Heart right ventricle (tissue), 16 donors: Measurements from ENCODE around the gene NCL. TPM values are rescaled to one million over a fixed set of nuclear protein-coding genes. Genes with fewer than 3 reads are reported as not detected.
"Not testable (repeated sequence)": the region's sequence is repeated elsewhere in the genome, so short reads cannot be mapped to it uniquely, and the experiment has no call there.

Source experiments
- ATAC-seq, 8 donors: fragments of 200-7000 bp; cut with Tn5 transposase; one replicate each; pipeline ENCODE4 v1.9.1; 2020; ENCODE audit warnings: mild to moderate bottlenecking in 8 of 8, moderate library complexity in 8 of 8, moderate number of reproducible peaks in 1 of 8
- DNase-seq, 2 donors: peaks; one replicate each; pipeline ENCODE4 v3.0.0-alpha.2; 2020
- H3K27ac ChIP-seq, 10 donors: fragments of 200-600 bp; sonication (generic) in 2 of 10; one replicate each; pipeline versions ENCODE4 v1.5.0 to v1.8.0; 2020 to 2022; ENCODE audit warnings: mild to moderate bottlenecking in 3 of 10
- H3K27me3 ChIP-seq, 7 donors: fragments of 200-600 bp; one replicate each; pipeline ENCODE4 v1.8.0; 2021 to 2022; ENCODE audit warnings: mild to moderate bottlenecking in 2 of 7
- H3K36me3 ChIP-seq, 9 donors: fragments of 200-600 bp; sonication (generic) in 1 of 9; one replicate each; pipeline versions ENCODE4 v1.5.0 to v1.8.0; 2020 to 2022; ENCODE audit warnings: mild to moderate bottlenecking in 2 of 9
- H3K4me1 ChIP-seq, 9 donors: fragments of 200-600 bp; sonication (generic) in 1 of 9; one replicate each; pipeline versions ENCODE4 v1.5.0 to v1.8.0; 2020 to 2022; ENCODE audit warnings: mild to moderate bottlenecking in 4 of 9
- H3K4me3 ChIP-seq, 10 donors: fragments of 200-600 bp; sonication (generic) in 2 of 10; one replicate each; pipeline versions ENCODE4 v1.5.0 to v1.8.0; 2020 to 2022; ENCODE audit warnings: mild to moderate bottlenecking in 7 of 10, moderate library complexity in 2 of 10
- H3K9me3 ChIP-seq, 11 donors: fragments of 200-600 bp in 10 of 11; sonication (generic) in 2 of 11; one replicate each; pipeline versions ENCODE4 v1.5.0 to v1.8.0; 2013 to 2022; ENCODE audit warnings: mild to moderate bottlenecking in 2 of 11, control low read depth in 1 of 11, moderate library complexity in 1 of 11
- WGBS, 2 donors: extraction: QIAGEN DNeasy Blood & Tissue Kit; methylation state at CpG; one replicate each; pipeline ENCODE4 v1.1.7; 2013; ENCODE audit warnings: inconsistent platforms in 1 of 2; 5-methylcytosine and 5-hydroxymethylcytosine counted together
- intact Hi-C, 10 donors: fragments of 100-400 bp; cut with DNase I; formaldehyde crosslinking; loops; one replicate each; pipeline versions ENCODE4 v1.11.1 to v1.14.2; 2022
- polyA plus RNA-seq, 2 donors: library from polyadenylated mRNA; stranded (reverse); fragments of 200-250 nt; gene quantifications; one replicate each; pipeline ENCODE4 v1.2.3, GENCODE V29; 2013
- total RNA-seq, 10 donors: library from RNA; stranded (reverse); fragmentation: NEBNext Ultra II Directional in 3 of 10; extraction: Animal tissue kit (Norgen Biotek cat#: 25700) in 3 of 10; gene quantifications; one replicate each; pipeline versions ENCODE4 v1.2.1 to v1.2.4, GENCODE V29; 2021 to 2023
- TF ChIP-seq, protein P1 (sequence below), 9 donors: fragments of 200-600 bp; sonication (generic) in 2 of 9; IDR thresholded peaks; one replicate each; pipeline versions ENCODE4 v1.5.0 to v1.8.0; 2021 to 2022; ENCODE audit warnings: antibody characterized with exemption in 9 of 9, mild to moderate bottlenecking in 5 of 9, moderate library complexity in 1 of 9
- donor health status: Arrhythmogenic right ventricular cardiomyopathy.
- donor health status: ischemic (EF 13 %, LVEDD 7.1; RV severe dilation, severe dysfunction).
- donor health status: healthy with polysubstance abuse.
- donor health status: DM: no; HTN: yes; CAD: no.
- donor health status: DM: no; HTN: no; CAD: no.
- donor health status: ischemic (EF 25% LVEDD 6.9; RV normal size, moderate dysfunction).
- donor health status: ischemic (EF 25% LVEDD 5.7; RV mildly dilated, moderate dysfunction).
- donor health status: healthy.
- donor health status: DM: yes; HTN: yes; CAD: no.
- donor health status: Ischemic cardiomyopathy.
- donor health status: ischemic (EF 35%, LVEDD 5.7; RV mildly dilated, moderate dysfunction).
- donor health status: nonischemic (EF 11% LVEDD 7.7; RV severe dilation, severe dysfunction).
- donor health status: DM: yes; HTN: yes; CAD: no.
- donor health status: PGD.
- donor health status: ischemic (EF 29% LVEDD 5.4; RV normal size, mild dysfunction).
- donor health status: nonischemic (EF 23%, LVEDD 6.1; RV moderate dilation, normal function).

Gene NCL
- total and polyA plus RNA-seq, 12 donors: 127 to 363 (median 300) TPM

DNA sequence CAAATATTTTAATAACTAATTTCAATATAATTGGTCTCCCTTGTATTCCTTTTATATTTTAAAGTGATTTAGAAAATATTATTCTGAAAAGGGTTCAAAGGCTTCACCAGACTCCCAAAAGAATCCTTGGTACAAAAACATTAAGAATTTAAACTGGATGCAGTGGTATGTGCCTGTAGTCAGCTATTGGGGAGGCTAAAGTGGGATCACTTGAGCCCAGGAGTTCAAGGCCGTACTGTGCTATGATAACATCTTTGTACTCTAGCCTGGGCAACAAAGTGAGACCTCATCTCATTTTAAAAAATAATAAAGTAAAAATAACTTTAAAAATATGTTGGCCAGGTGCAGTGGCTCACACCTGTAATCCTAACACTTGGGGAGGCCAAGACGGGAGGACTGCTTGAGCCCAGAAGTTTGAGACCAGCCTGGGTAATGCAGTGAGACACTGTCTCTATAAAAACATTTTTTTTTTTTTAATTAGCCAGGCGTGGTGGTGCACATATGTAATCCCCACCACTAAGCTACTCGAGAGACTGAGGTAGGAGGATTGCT, 14.7 kb downstream of the NCL start:
- Histone ChIP-seq H3K9me3 (no peaks in the 10 kb centered on the region), H3K4me1 (no peaks in the 10 kb centered on the region), H3K36me3 (peaks cover 0 to 25% (median 15%) of the 10 kb centered on the region in 9 donors), H3K27me3 (no peaks in the 10 kb centered on the region), H3K27ac (no peak overlapping the region), H3K4me3 (no peak overlapping the region)
- TF ChIP-seq, protein P1, sequence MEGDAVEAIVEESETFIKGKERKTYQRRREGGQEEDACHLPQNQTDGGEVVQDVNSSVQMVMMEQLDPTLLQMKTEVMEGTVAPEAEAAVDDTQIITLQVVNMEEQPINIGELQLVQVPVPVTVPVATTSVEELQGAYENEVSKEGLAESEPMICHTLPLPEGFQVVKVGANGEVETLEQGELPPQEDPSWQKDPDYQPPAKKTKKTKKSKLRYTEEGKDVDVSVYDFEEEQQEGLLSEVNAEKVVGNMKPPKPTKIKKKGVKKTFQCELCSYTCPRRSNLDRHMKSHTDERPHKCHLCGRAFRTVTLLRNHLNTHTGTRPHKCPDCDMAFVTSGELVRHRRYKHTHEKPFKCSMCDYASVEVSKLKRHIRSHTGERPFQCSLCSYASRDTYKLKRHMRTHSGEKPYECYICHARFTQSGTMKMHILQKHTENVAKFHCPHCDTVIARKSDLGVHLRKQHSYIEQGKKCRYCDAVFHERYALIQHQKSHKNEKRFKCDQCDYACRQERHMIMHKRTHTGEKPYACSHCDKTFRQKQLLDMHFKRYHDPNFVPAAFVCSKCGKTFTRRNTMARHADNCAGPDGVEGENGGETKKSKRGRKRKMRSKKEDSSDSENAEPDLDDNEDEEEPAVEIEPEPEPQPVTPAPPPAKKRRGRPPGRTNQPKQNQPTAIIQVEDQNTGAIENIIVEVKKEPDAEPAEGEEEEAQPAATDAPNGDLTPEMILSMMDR (IDR thresholded peaks at IDR 0.05): no peak
- 92% methylated on average over 4 of the region's 4 CpGs for WGBS, 2 donors
- ATAC-seq: no peak
- no peak for DNase-seq
- intact Hi-C loops: loop anchor here in 8 of 10 donors (5.0 to 10.0 kb wide), 7 partner anchors 222 to 622 kb away; no protein-coding TSS in a partner anchor

DNA sequence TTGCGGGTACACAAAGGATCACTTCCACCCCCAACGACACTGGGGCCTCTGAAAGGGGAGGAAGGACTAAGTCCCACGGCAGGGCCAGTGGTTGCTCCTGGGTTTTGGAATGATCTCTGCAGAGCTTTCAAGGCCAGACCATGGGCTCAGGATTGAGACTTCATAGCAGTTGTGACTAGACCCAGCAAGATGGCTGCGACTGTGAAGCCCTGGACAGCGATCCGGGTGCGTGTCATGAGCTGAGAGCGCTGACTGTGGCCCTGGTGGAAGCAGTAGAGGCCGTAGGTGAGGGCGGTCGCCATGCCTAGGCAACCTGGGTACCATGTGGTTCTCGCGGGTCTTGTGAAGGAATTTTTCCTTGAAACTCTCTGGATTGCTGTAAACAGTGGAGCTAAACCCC, 27.3 kb downstream of the NCL start:
- Histone ChIP-seq H3K36me3 (no peaks in the 10 kb centered on the region), H3K9me3 (no peaks in the 10 kb centered on the region), H3K27me3 (no peaks in the 10 kb centered on the region), H3K4me1 (no peaks in the 10 kb centered on the region), H3K4me3 (no peak overlapping the region), H3K27ac (no peak overlapping the region)
- 91 to 95% methylated on average over 13 of the region's 13 CpGs for WGBS, 2 donors
- TF ChIP-seq, protein P1 (IDR thresholded peaks at IDR 0.05): no peak
- intact Hi-C loops: no loop called here
- no peak for DNase-seq
- no peak for ATAC-seq

DNA sequence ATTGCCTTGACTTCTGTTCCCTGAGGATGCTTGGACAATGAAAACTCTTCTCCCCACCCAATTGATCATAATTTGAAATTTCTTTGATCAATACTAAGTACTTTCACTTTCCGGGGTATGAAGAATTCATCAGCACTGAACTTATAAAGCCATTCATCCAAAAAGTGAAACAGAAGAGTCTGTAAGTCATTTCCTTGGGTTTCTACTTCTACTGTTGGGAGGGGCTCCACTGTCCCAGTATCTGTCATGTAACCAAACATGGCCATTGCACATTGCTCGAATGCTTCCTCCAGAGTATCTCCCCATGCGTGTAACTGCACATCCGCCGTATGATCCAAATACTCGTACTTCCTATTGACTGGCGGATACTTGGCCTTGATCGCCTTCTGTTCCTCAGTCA, 30.3 kb downstream of the NCL start:
- no peak for ATAC-seq
- Histone ChIP-seq H3K4me3 (no peak overlapping the region), H3K27me3 (no peaks in the 10 kb centered on the region), H3K4me1 (no peaks in the 10 kb centered on the region), H3K27ac (no peak overlapping the region), H3K9me3 (no peaks in the 10 kb centered on the region), H3K36me3 (no peaks in the 10 kb centered on the region)
- intact Hi-C loops: no loop called here
- no peak for DNase-seq
- TF ChIP-seq, protein P1 (IDR thresholded peaks at IDR 0.05): no peak
- 73 to 80% methylated on average over 8 of the region's 8 CpGs for WGBS, 2 donors

DNA sequence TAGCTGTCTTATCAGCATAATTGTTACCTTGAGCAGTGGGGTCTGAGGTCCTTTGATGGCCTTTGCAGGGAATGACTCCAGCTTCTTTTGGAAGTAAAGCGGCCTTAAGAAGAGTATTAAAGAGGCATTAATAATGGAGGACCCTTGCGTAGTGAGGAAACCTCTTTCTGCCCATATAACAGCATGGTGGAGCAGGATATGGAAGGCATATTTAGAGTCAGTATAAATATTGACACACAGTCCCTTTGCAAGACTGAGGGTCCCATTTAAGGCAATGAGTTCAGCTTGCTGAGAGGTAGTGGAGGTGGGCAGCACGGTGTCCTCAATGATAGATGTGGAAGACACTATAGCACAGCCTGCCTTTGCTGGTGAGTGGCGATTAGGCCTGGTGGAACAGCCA, 32.7 kb downstream of the NCL start:
- Histone ChIP-seq H3K27ac (no peak overlapping the region), H3K9me3 (no peaks in the 10 kb centered on the region), H3K36me3 (no peaks in the 10 kb centered on the region), H3K4me1 (no peaks in the 10 kb centered on the region), H3K27me3 (no peaks in the 10 kb centered on the region), H3K4me3 (no peak overlapping the region)
- WGBS, 2 donors: 97 to 98% methylated on average over 4 of the region's 4 CpGs
- DNase-seq: no peak
- TF ChIP-seq, protein P1 (IDR thresholded peaks at IDR 0.05): no peak
- ATAC-seq: no peak
- intact Hi-C loops: loop anchor here in 1 of 10 donors (1.0 kb wide), 1 partner anchor 11 kb away; no protein-coding TSS in a partner anchor

DNA sequence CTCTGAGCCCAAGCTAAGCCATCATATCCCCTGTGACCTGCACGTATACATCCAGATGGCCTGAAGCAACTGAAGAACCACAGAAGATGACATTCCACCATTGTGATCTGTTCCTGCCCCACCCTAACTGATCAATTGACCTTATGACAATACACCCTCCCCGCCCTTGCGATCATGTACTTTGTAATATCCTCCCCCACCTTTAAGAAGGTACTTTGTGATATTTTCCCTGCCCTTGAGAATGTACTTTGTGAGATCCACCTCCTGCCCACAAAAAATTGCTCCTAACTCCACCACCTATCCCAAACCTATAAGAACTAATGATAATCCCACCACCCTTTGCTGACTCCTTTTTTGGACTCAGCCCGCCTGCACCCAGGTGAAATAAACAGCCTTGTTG, 33.8 kb downstream of the NCL start:
- H3K27ac ChIP-seq, H3K9me3 ChIP-seq, ATAC-seq, intact Hi-C loops, H3K27me3 ChIP-seq, DNase-seq, H3K4me3 ChIP-seq, H3K4me1 ChIP-seq, H3K36me3 ChIP-seq: not testable (repeated sequence)
- WGBS, 2 donors: 73 to 87% methylated on average over 4 of the region's 4 CpGs
